ENCODE measurements around the gene ERMP1.

GRCh38 chr9:5869315-5870019 is 36.5 kb upstream of the ERMP1 start:
- TF ChIP-seq CTCF (IDR thresholded peaks at IDR 0.05) (peak in 1 of 2 donors; percentile 21), EP300 (IDR thresholded peaks at IDR 0.05) (no peak)
